GM21447 (cell line): Measurements from ENCODE around the gene JAML.
"Not testable (repeated sequence)": the region's sequence is repeated elsewhere in the genome, so short reads cannot be mapped to it uniquely, and the experiment has no call there.

ENCODE experiments used
- ATAC-seq: cut with Tn5 transposase; IDR thresholded peaks from one replicate; pipeline ENCODE4 v1.9.1; 2021; ENCODE audit not compliant: unreplicated experiment

The JAML gene

DNA sequence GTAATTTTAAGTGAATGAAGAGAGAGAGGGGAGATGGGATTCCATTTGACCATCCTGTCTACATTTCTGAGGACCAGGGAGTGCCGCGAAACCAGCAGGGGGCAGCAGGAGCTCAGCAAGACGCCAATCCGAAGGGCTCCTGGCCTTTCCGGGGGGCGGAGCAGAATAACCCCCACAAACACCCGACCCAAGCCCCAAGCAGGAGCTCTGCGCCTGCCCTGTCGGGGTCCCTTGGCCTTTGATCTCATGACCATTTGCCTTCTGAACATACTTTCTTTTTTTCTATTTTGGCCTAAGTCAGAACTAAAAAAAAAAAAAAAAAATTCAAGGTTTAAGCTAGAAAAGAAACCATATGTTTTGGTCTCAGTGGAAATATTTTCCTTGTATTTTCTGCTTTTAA lies 26.4 kb downstream of the JAML start:
- no peak for ATAC-seq

GRCh38 chr11:118194835-118195627 lies 29.8 kb downstream of the JAML start:
- ATAC-seq, result no peak

GRCh38 chr11:118193910-118194566 lies 30.8 kb downstream of the JAML start:
- no peak for ATAC-seq

DNA sequence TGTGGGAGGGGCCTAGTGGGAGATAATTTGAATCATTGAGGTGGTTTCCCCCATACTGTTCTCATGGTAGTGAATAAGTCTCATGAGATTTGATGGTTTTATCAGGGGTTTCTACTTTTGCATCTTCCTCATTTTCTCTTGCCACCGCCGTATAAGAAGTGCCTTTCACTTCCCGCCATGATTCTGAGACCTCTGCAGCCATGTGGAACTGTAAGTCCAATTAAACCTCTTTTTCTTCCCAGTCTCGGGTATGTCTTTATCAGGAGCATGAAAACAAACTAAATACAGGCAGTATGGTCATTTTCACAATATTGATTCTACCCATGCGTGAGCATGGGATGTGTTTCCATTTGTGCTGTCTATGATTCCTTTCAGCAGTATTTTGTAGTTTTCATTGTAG lies 32.0 kb downstream of the JAML start:
- ATAC-seq, result not testable (repeated sequence)

- ATAC-seq, result not testable (repeated sequence)
These were observed 33.8 kb downstream of the JAML start for GRCh38 chr11:118190942-118191506.

DNA sequence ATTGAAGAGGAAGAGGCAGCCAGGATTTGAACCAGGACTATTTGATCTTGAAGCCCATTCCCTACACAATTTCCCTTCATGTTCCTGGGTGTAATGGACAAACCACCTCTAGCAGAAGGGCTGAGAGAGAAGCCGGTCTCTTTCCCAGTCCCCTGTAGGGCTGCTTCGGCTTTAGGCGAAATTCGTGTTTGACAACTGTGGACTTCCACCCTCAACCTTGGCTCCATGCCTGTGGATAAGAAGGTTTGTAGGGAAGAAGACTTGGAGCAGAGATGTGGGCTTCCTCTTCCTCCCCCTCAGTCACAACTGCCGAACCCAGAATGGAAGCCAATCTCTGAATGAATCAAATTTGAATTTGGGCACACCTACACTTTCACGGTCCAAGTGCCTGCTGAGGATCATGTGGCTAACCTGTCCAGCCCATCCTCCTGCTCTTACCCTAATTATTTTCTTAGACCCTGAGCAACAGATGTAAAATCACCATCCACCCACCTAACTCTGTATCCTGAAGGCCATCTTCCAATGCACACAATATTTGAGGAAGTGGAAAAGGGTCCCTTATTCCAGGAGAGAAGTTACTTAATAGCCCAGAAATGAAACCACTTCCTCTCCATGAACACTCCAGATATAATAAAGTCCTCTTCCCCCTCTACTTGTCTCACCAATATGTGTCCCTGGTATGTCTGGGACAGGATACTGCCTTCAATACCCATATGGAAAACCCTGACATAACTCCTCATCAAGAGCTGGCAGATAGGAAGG lies 38.3 kb downstream of the JAML start:
- ATAC-seq, result no peak

DNA sequence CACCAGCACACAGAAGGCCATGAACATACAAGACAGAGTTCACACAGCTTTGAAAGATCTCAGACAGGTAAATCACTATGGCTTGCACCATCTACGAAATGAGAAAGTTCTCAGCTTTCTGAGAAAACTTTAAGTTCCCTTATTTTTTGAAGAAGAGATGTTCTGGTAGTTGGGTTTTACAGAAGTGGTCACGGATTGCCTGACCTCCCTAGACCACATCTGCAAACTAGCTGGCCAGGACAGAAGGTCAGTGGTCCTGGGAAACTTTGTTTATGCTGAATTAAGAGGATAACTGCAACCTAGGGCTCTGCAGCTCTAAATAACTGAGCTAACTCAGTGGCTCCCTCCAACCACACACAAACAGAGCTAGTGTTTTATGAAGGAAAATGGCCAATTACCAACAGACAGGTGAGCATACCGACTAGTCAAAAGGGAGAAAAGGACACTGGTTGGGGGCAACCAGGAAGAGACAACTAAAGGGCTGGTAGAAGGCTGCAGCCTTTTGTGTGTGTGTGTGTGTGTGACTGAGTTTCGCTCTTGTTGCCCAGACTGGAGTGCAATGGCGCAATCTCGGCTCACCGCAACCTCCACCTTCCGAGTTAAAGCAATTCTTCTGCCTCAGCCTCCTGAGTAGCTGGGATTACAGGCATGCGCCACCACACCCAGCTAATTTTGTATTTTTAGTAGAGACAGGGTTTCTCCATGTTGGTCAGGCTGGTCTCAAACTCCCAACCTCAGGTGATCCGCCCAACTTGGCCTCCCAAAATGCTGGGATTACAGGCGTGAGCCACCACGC lies 39.8 kb downstream of the JAML start:
- no peak for ATAC-seq

GRCh38 chr11:118183691-118184090 lies 41.1 kb downstream of the JAML start:
- ATAC-seq, result not testable (repeated sequence)

GRCh38 chr11:118180300-118180703 lies 44.5 kb downstream of the JAML start:
- no peak for ATAC-seq

- ATAC-seq, result no peak
These were observed 48.1 kb downstream of the JAML start for GRCh38 chr11:118176778-118177134.

DNA sequence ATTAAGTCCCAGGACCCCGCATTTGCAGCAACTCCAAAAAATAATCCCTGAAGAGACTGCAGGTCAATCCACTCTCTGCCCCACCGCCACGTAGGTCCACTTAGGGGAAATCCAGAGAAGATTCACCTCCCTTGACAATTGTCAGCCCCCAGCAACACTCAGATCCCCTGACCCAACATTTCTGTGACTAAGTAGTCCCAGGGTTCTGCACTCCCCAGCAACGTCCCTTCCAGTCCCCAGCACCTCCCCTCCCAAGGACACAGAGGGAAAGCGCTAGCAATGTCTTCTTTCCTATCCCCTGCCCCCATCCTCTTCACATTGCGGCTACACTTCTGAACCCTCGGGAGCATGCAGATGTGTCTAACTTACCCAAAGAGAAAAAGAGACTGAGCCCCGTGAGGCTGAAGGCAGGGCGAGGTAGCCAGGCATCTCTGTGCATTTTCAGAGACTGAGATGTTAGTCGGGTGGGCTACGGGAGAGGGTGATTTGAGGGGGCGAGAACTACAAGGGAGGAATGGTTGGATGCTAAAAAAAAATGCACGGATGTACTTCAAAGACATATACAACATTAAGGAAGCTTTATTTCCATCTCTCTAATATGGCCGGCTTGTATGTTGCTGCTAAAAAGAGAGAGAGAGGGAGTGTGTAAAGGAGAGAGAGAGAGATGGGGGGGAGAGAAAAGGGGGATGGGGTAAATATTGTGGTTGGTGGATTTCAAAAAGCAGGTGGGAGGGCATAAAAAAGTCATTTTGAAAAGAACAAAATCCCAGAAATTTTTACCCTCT lies 48.6 kb downstream of the JAML start, which contains the start of gene SCN2B:
SCN2B (minus strand) TSS at position 647 of the 785 bp plus-strand sequence; CDS start at position 439, 208 bp downstream.
- no peak for ATAC-seq

GRCh38 chr11:118175031-118175992 lies 49.5 kb downstream of the JAML start:
- ATAC-seq, result no peak

DNA sequence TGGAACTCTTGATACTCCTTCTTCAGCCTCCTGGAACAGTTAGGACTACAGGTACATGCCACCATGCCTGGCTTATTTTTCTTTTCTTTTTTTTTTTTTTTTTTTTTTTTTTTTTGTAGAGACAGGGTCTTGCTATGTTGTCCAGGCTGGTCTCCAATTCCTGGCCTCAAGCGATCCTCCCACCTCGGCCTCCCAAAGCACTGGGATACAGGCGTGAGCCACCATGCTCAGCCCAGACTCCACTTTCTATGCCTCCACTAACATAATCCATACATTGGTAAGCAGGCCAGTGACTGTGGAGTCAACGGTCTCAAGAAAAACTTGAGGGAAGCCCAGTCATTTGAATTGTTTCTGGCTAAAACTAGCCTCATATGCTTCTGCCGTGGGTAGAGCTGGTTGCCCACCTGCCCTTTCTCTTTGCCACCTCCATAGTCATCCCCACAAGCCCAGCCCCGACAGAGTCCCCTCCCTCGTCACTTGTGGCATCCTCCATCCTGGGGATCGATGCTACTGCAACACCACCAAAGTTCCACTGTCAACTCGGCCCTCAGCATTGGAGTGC lies 50.7 kb downstream of the JAML start:
- ATAC-seq, result no peak

DNA sequence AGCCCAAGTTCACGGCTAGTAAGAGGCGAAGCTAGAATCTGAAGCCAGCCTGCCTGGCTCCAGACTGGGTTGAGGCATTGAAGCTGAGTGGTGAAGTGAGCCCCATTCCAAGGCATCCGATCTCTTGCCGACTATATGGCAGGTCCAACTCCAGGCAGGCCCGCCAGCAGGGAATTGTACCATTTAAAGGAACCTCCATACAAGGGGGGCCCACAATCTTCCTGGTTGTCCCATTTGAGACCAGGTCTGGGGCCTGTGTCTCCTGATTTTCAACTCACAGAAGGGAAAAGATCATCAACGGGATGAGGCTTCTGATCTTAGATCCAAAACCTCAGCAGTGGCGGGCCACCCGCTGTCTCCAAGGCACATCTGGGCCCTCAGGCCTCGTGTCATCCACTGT lies 52.5 kb downstream of the JAML start:
- ATAC-seq, result no peak

GRCh38 chr11:118171269-118172062 lies 53.3 kb downstream of the JAML start:
- no peak for ATAC-seq

- no peak for ATAC-seq
These were observed 53.9 kb downstream of the JAML start for GRCh38 chr11:118170882-118171268.

DNA sequence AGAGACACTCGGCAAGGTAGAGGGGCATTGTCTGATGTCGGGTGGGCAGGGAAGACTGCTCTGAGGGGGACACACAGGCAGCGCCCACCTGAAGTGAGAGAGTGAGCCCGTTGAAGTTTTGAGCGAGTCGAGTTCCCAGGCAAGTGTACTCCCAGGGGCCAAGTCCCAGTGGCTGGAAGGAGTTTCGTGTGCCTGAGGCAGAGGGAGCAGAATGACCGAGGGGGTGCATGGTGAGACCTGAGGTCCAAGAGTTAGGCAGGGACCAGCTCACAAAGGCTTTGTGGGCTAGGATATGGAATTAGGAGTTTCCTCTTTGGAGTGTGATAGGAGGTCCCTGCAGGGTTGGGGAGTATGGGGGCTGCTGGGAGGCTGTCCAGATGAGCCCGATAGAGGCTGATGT lies 54.6 kb downstream of the JAML start:
- no peak for ATAC-seq
